IMR-90 (cell line): Measurements from ENCODE around the gene GTF2A1L. TPM values are rescaled to one million over a fixed set of nuclear protein-coding genes. Genes with fewer than 3 reads are reported as not detected.

Source experiments
- ATAC-seq: fragments of 200-7000 bp; cut with Tn5 transposase; 2 replicates; pipeline ENCODE4 v1.9.1; 2020; ENCODE audit warnings: low read depth, mild to moderate bottlenecking, moderate library complexity
- BruUV-seq: library from RNA; stranded (reverse); fragments of 400-500 nt; replicated peaks from 2 replicates; lab custom pipeline; 2021; lab: Mats Ljungman, UMichigan
- CTCF ChIA-PET: fragments of 300-600 bp; formaldehyde crosslinking; extraction: SDS; loops from one replicate; lab custom pipeline; 2021; ENCODE audit warnings: antibody characterized with exemption; lab: Yijun Ruan, JAX
- POLR2A ChIA-PET: fragments of 300-600 bp; sonication (Branson Sonifier 250); formaldehyde crosslinking; loops from one replicate; lab custom pipeline; 2022; ENCODE audit warnings: antibody characterized with exemption; ENCODE audit not compliant: unreplicated experiment; lab: Charles Lee
- DNase-seq: peaks from one replicate; pipeline ENCODE4 v3.0.0; 2013
- H2AFZ ChIP-seq: replicated peaks from 2 replicates; pipeline ENCODE3; 2013; ENCODE audit warnings: low read length, mild to moderate bottlenecking; ENCODE audit not compliant: poor library complexity
- H2AK5ac ChIP-seq: 2 replicates; pipeline ENCODE4 v1.6.1; 2013; ENCODE audit warnings: low read depth, low read length, inconsistent platforms
- H2AK9ac ChIP-seq: replicated peaks from 2 replicates; pipeline ENCODE3; 2013; ENCODE audit warnings: mild to moderate bottlenecking, low read depth, low read length, moderate library complexity; ENCODE audit not compliant: poor library complexity
- H2BK120ac ChIP-seq: 2 replicates; pipeline ENCODE4 v1.6.1; 2013; ENCODE audit warnings: low read depth, low read length, inconsistent platforms
- H2BK15ac ChIP-seq: 3 replicates; pipeline ENCODE4 v1.6.1; 2013; ENCODE audit warnings: low read depth, low read length, inconsistent platforms
- H2BK20ac ChIP-seq: 2 replicates; pipeline ENCODE4 v1.6.1; 2013; ENCODE audit warnings: low read depth, mild to moderate bottlenecking, inconsistent platforms, low read length, moderate library complexity
- H2BK5ac ChIP-seq: 2 replicates; pipeline ENCODE4 v1.6.1; 2013; ENCODE audit warnings: mild to moderate bottlenecking, low read depth, low read length, inconsistent platforms; ENCODE audit not compliant: poor library complexity, severe bottlenecking
- H3K14ac ChIP-seq: replicated peaks from 2 replicates; pipeline ENCODE4 v1.6.1; 2013; ENCODE audit warnings: low read depth, low read length, inconsistent platforms
- H3K18ac ChIP-seq: 2 replicates; pipeline ENCODE4 v1.6.1; 2013; ENCODE audit warnings: low read depth, low read length, control low read depth
- H3K23ac ChIP-seq: 2 replicates; pipeline ENCODE4 v1.6.1; 2013; ENCODE audit warnings: low read depth, low read length, inconsistent platforms
- H3K27ac ChIP-seq: 2 replicates; pipeline ENCODE4 v1.5.1; 2013; ENCODE audit warnings: mild to moderate bottlenecking, control low read depth, low read length; ENCODE audit not compliant: insufficient read depth
- H3K27me3 ChIP-seq: 2 replicates; pipeline ENCODE4 v1.6.1; 2013; ENCODE audit warnings: low read length; ENCODE audit not compliant: control insufficient read depth, insufficient read depth
- H3K36me3 ChIP-seq: 2 replicates; pipeline ENCODE4 v1.6.1; 2013; ENCODE audit warnings: low read length, mixed read lengths; ENCODE audit not compliant: control insufficient read depth, insufficient read depth
- H3K4ac ChIP-seq: 2 replicates; pipeline ENCODE4 v1.6.1; 2013; ENCODE audit warnings: low read depth, low read length, inconsistent platforms
- H3K4me1 ChIP-seq: 2 replicates; pipeline ENCODE4 v1.6.1; 2013; ENCODE audit warnings: low read length, mixed read lengths; ENCODE audit not compliant: control insufficient read depth, insufficient read depth
- H3K4me2 ChIP-seq: 2 replicates; pipeline ENCODE4 v1.6.1; 2013; ENCODE audit warnings: low read depth, mild to moderate bottlenecking, control low read depth, low read length, moderate library complexity
- H3K4me3 ChIP-seq: 2 replicates; pipeline ENCODE4 v1.5.1; 2013; ENCODE audit warnings: low read depth, mild to moderate bottlenecking, control low read depth, low read length, moderate library complexity; ENCODE audit not compliant: insufficient read depth
- H3K56ac ChIP-seq: 2 replicates; pipeline ENCODE4 v1.6.1; 2013; ENCODE audit warnings: low read length, inconsistent platforms; ENCODE audit not compliant: insufficient read depth; ENCODE audit errors: extremely low read depth
- H3K79me1 ChIP-seq, 2 experiments: 2 replicates each; pipeline ENCODE4 v1.6.1; 2013; ENCODE audit warnings: low read length in 2 of 2, inconsistent platforms in 1 of 2, low read depth in 1 of 2
- H3K9ac ChIP-seq: 2 replicates; pipeline ENCODE4 v1.6.1; 2013; ENCODE audit warnings: low read depth, low read length, control low read depth
- H3K9me1 ChIP-seq: 2 replicates; pipeline ENCODE4 v1.6.1; 2013; ENCODE audit warnings: low read length, inconsistent platforms; ENCODE audit not compliant: insufficient read depth
- H3K9me3 ChIP-seq: 2 replicates; pipeline ENCODE4 v1.6.1; 2013; ENCODE audit warnings: low read length; ENCODE audit not compliant: control insufficient read depth, insufficient read depth
- H4K20me1 ChIP-seq: 2 replicates; pipeline ENCODE4 v1.6.1; 2013; ENCODE audit warnings: low read length, inconsistent platforms; ENCODE audit not compliant: insufficient read depth
- H4K5ac ChIP-seq: 2 replicates; pipeline ENCODE4 v1.6.1; 2013; ENCODE audit warnings: mild to moderate bottlenecking, low read depth, low read length, control low read depth
- H4K8ac ChIP-seq, 2 experiments: 2 replicates each; pipeline ENCODE4 v1.6.1; 2013; ENCODE audit warnings: low read depth in 2 of 2, low read length in 2 of 2, control low read depth in 1 of 2, inconsistent platforms in 1 of 2
- H4K91ac ChIP-seq: 2 replicates; pipeline ENCODE4 v1.6.1; 2013; ENCODE audit warnings: low read depth, low read length, inconsistent platforms; ENCODE audit not compliant: insufficient read depth
- BHLHE40 ChIP-seq: fragments of 150-350 bp; IDR thresholded peaks from 2 replicates; pipeline ENCODE4 v1.6.1; 2016; ENCODE audit warnings: mild to moderate bottlenecking, low read depth, low read length
- CEBPB ChIP-seq: IDR thresholded peaks from 2 replicates; pipeline ENCODE4 v1.6.1; 2012; ENCODE audit warnings: low read depth, low read length, improper control_type of control experiment
- CHD1 ChIP-seq: IDR thresholded peaks from 2 replicates; pipeline ENCODE4 v1.6.1; 2012; ENCODE audit warnings: low read depth, low read length, improper control_type of control experiment
- ELK1 ChIP-seq: fragments of 150-350 bp; IDR thresholded peaks from 2 replicates; pipeline ENCODE4 v1.6.1; 2016; ENCODE audit warnings: low read depth, mild to moderate bottlenecking, low read length, moderate library complexity, borderline replicate concordance
- FOS ChIP-seq: fragments of 150-350 bp; IDR thresholded peaks from 2 replicates; pipeline ENCODE4 v1.6.1; 2016; ENCODE audit warnings: low read depth, low read length
- MAFK ChIP-seq: IDR thresholded peaks from 2 replicates; pipeline ENCODE4 v1.6.1; 2012; ENCODE audit warnings: low read depth, low read length, improper control_type of control experiment
- MAZ ChIP-seq: IDR thresholded peaks from 2 replicates; pipeline ENCODE4 v1.6.1; 2012; ENCODE audit warnings: low read depth, mild to moderate bottlenecking, low read length, improper control_type of control experiment, moderate library complexity, borderline replicate concordance
- MXI1 ChIP-seq: IDR thresholded peaks from 2 replicates; pipeline ENCODE4 v1.6.1; 2012; ENCODE audit warnings: low read depth, mild to moderate bottlenecking, low read length, moderate library complexity, borderline replicate concordance
- NFE2L2 ChIP-seq: fragments of 150-350 bp; IDR thresholded peaks from 2 replicates; pipeline ENCODE4 v1.6.1; 2016; ENCODE audit warnings: low read depth, mild to moderate bottlenecking, low read length
- POLR2A ChIP-seq: IDR thresholded peaks from 2 replicates; pipeline ENCODE4 v1.6.1; 2012; ENCODE audit warnings: mild to moderate bottlenecking, low read depth, low read length
- RAD21 ChIP-seq: IDR thresholded peaks from 2 replicates; pipeline ENCODE4 v1.6.1; 2012; ENCODE audit warnings: low read length, improper control_type of control experiment
- RCOR1 ChIP-seq: IDR thresholded peaks from 2 replicates; pipeline ENCODE4 v1.6.1; 2012; ENCODE audit warnings: mild to moderate bottlenecking, low read length, improper control_type of control experiment; ENCODE audit not compliant: insufficient replicate concordance
- RFX5 ChIP-seq: IDR thresholded peaks from 2 replicates; pipeline ENCODE4 v1.8.0; 2012; ENCODE audit warnings: low read depth, mild to moderate bottlenecking, low read length, moderate library complexity
- SMC3 ChIP-seq: fragments of 150-350 bp; IDR thresholded peaks from 2 replicates; pipeline ENCODE4 v1.6.1; 2016; ENCODE audit warnings: low read depth, mild to moderate bottlenecking, antibody characterized with exemption, low read length, moderate library complexity
- USF2 ChIP-seq: fragments of 150-350 bp; IDR thresholded peaks from 2 replicates; pipeline ENCODE4 v1.6.1; 2017; ENCODE audit warnings: mild to moderate bottlenecking, antibody characterized with exemption, low read length, low read depth
- WGBS, 2 experiments: methylation state at CpG; one replicate each; pipeline versions ENCODE4 v1.1.5 to v1.1.7; 2013; ENCODE audit warnings: missing lambda C conversion rate in 2 of 2; ENCODE audit not compliant: insufficient read length in 1 of 2; ENCODE audit errors: extremely low coverage in 2 of 2; 5-methylcytosine and 5-hydroxymethylcytosine counted together
- dilution Hi-C: fragments of 300-500 bp; cut with HindIII; formaldehyde crosslinking; loops from one replicate; pipeline ENCODE4 v1.14.3; 2018; ENCODE audit warnings: low sequenced_read_pairs; ENCODE audit not compliant: unreplicated experiment
- in situ Hi-C: fragments of 300-500 bp; cut with MboI; formaldehyde crosslinking; loops from 3 replicates; pipeline ENCODE4 v1.14.3; 2019; ENCODE audit warnings: low sequenced_read_pairs, inconsistent platforms, mixed read lengths
- intact Hi-C: fragments of 100-400 bp; cut with micrococcal nuclease; formaldehyde crosslinking; loops from 2 replicates; pipeline ENCODE4 v1.10.0; 2022
- polyA plus RNA-seq, 3 experiments: library from polyadenylated mRNA; depleted of rRNA; stranded (reverse); fragments of >200 nt; gene quantifications; 2 replicates each; pipeline ENCODE4 v1.2.3, GENCODE V29; 2012; ENCODE audit warnings: low replicate concordance in 1 of 3
- total RNA-seq: library from RNA; depleted of rRNA; stranded (reverse); fragments of >200 nt; gene quantifications from 2 replicates; pipeline ENCODE4 v1.2.3, GENCODE V29; 2012
- TF ChIP-seq, protein P1 (sequence below): conservative IDR thresholded peaks from 2 replicates; pipeline ENCODE4 v1.5.1; 2012; ENCODE audit warnings: mild to moderate bottlenecking, low read depth, low read length, improper control_type of control experiment

GTF2A1L gene
- total and polyA plus RNA-seq, 2 of the 4 experiments (the other 2 are of a cell fraction) = not detected

- in situ Hi-C loops = no loop called here
These were observed 15.5 kb downstream of the GTF2A1L start for GRCh38 chr2:48633143-48633542.

More at GRCh38 chr2:48633143-48633542, 15.5 kb downstream of the GTF2A1L start:
- dilution Hi-C loops (no loop called here), intact Hi-C loops (no loop called here)
- Histone ChIP-seq H2BK5ac (no peak overlapping the region), H3K4me1 (no peaks in the 10 kb centered on the region), H3K4ac (no peak overlapping the region), H3K27me3 (no peaks in the 10 kb centered on the region), H2BK120ac (no peak overlapping the region), H3K14ac (no peak overlapping the region), H2AFZ (no peak overlapping the region), H3K18ac (no peak overlapping the region), H2AK9ac (no peak overlapping the region), H2BK20ac (no peak overlapping the region), H3K9me1 (no peaks in the 10 kb centered on the region), H4K20me1 (no peaks in the 10 kb centered on the region), H2AK5ac (no peak overlapping the region), H3K79me1 (no peaks in the 10 kb centered on the region), H4K91ac (no peak overlapping the region), H3K23ac (no peak overlapping the region), H3K36me3 (no peaks in the 10 kb centered on the region), H4K8ac (no peak overlapping the region), H3K56ac (no peak overlapping the region), H3K9me3 (no peaks in the 10 kb centered on the region), H2BK15ac (no peak overlapping the region), H4K5ac (no peak overlapping the region), H3K27ac (no peak overlapping the region), H3K4me3 (no peak overlapping the region), H3K9ac (no peak overlapping the region), H3K4me2 (no peak overlapping the region)
- no TSS peak for BruUV-seq
- TF ChIP-seq POLR2A = no peak
- TF ChIP-seq, protein P1, sequence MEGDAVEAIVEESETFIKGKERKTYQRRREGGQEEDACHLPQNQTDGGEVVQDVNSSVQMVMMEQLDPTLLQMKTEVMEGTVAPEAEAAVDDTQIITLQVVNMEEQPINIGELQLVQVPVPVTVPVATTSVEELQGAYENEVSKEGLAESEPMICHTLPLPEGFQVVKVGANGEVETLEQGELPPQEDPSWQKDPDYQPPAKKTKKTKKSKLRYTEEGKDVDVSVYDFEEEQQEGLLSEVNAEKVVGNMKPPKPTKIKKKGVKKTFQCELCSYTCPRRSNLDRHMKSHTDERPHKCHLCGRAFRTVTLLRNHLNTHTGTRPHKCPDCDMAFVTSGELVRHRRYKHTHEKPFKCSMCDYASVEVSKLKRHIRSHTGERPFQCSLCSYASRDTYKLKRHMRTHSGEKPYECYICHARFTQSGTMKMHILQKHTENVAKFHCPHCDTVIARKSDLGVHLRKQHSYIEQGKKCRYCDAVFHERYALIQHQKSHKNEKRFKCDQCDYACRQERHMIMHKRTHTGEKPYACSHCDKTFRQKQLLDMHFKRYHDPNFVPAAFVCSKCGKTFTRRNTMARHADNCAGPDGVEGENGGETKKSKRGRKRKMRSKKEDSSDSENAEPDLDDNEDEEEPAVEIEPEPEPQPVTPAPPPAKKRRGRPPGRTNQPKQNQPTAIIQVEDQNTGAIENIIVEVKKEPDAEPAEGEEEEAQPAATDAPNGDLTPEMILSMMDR = no peak
- no peak for TF ChIP-seq MAFK
- TF ChIP-seq RCOR1 = no peak
- TF ChIP-seq RFX5 = no peak
- TF ChIP-seq RAD21 = no peak
- TF ChIP-seq CEBPB = no peak
- no peak for TF ChIP-seq MAZ
- no peak for TF ChIP-seq BHLHE40
- no peak for TF ChIP-seq NFE2L2
- no peak for TF ChIP-seq CHD1
- TF ChIP-seq ELK1 = no peak
- TF ChIP-seq MXI1 = no peak
- TF ChIP-seq USF2 = no peak
- no peak for TF ChIP-seq SMC3
- TF ChIP-seq FOS = no peak
- peak; percentile 22 for DNase-seq
- POLR2A ChIA-PET = no interaction called here
- CTCF ChIA-PET = no interaction called here
- WGBS, 2 experiments = 0% methylated on average over 1 of the region's 5 CpGs; no CpG with 5 or more reads in 1 of the 2 experiments
- ATAC-seq = no peak
